Measurements from ENCODE around the gene PRDX1.
"Not testable (repeated sequence)": the region's sequence is repeated elsewhere in the genome, so short reads cannot be mapped to it uniquely, and the experiment has no call there.

Gene PRDX1

GRCh38 chr1:45503462-45504360 is 18.0 kb downstream of the PRDX1 start:
- DNase-seq = no peak

GRCh38 chr1:45501505-45501859 is 20.2 kb downstream of the PRDX1 start:
- no peak for DNase-seq

GRCh38 chr1:45499415-45499769 is 22.3 kb downstream of the PRDX1 start:
- no peak for DNase-seq

- DNase-seq = no peak
These were observed 23.4 kb downstream of the PRDX1 start for GRCh38 chr1:45498279-45498678.

GRCh38 chr1:45493116-45493697 is 28.5 kb downstream of the PRDX1 start:
- peak; percentile 18 for DNase-seq

- no peak for DNase-seq
These were observed 29.0 kb downstream of the PRDX1 start for GRCh38 chr1:45492691-45493090.

- DNase-seq = no peak
These were observed 30.0 kb downstream of the PRDX1 start for GRCh38 chr1:45491487-45492260.

GRCh38 chr1:45490626-45491486 is 30.8 kb downstream of the PRDX1 start, which contains the start of gene TESK2:
Gene TESK2 (minus strand): TSS chr1:45491163. CDS start chr1:45457785, 33,378 bp downstream.
- peak; percentile 97 for DNase-seq

GRCh38 chr1:45490121-45490625 is 31.5 kb downstream of the PRDX1 start:
- no peak for DNase-seq

- DNase-seq = peak; percentile 43
These were observed 32.3 kb downstream of the PRDX1 start for GRCh38 chr1:45489379-45489778.

GRCh38 chr1:45488666-45489377 is 32.9 kb downstream of the PRDX1 start:
- DNase-seq = no peak

GRCh38 chr1:45485949-45486348 is 35.7 kb downstream of the PRDX1 start:
- DNase-seq = no peak

- DNase-seq = no peak
These were observed 42.5 kb downstream of the PRDX1 start for GRCh38 chr1:45479039-45479748.

GRCh38 chr1:45478121-45478814 is 43.4 kb downstream of the PRDX1 start:
- DNase-seq = no peak

GRCh38 chr1:45477646-45478045 is 44.0 kb downstream of the PRDX1 start:
- DNase-seq = no peak

GRCh38 chr1:45474194-45474593 is 47.5 kb downstream of the PRDX1 start:
- DNase-seq = not testable (repeated sequence)

GRCh38 chr1:45473302-45473701 is 48.4 kb downstream of the PRDX1 start:
- no peak for DNase-seq

- DNase-seq = no peak
These were observed 51.3 kb downstream of the PRDX1 start for GRCh38 chr1:45470306-45470798.

- not testable (repeated sequence) for DNase-seq
These were observed 54.3 kb downstream of the PRDX1 start for GRCh38 chr1:45467353-45467752.

- no peak for DNase-seq
These were observed 56.4 kb downstream of the PRDX1 start for GRCh38 chr1:45465277-45465676.

All from stimulated activated CD4-positive, alpha-beta T cell treated with anti-CD3 and anti-CD28 coated beads, Interleukin-1b, Interleukin-23, amount 100 ng/mL, for 48 hours (primary cell).